Large intestine (tissue), 3 donors: ENCODE results near the gene ROBO2. TPM values are rescaled to one million over a fixed set of nuclear protein-coding genes. Genes with fewer than 3 reads are reported as not detected.

ENCODE experiments used
- DNase-seq, 2 donors: peaks; one replicate each; pipeline versions ENCODE4 v3.0.0 to v3.0.0-alpha.2; 2013
- H3K27ac ChIP-seq: one replicate; pipeline ENCODE4 v1.5.1; 2013; ENCODE audit warnings: low read length
- H3K27me3 ChIP-seq: 2 replicates; pipeline ENCODE4 v1.6.1; 2013; ENCODE audit warnings: low read length; ENCODE audit not compliant: control insufficient read depth, insufficient read depth
- H3K36me3 ChIP-seq: 2 replicates; pipeline ENCODE4 v1.6.1; 2013; ENCODE audit warnings: low read length; ENCODE audit not compliant: control insufficient read depth, insufficient read depth
- H3K4me1 ChIP-seq: one replicate; pipeline ENCODE4 v1.6.1; 2013; ENCODE audit warnings: low read length; ENCODE audit not compliant: control insufficient read depth, insufficient read depth
- H3K4me3 ChIP-seq: one replicate; pipeline ENCODE4 v1.5.1; 2013; ENCODE audit warnings: low read length
- H3K9me3 ChIP-seq: one replicate; pipeline ENCODE4 v1.6.1; 2013; ENCODE audit warnings: mild to moderate bottlenecking, low read depth, low read length, moderate library complexity; ENCODE audit not compliant: control insufficient read depth
- WGBS: methylation state at CpG from one replicate; pipeline ENCODE4 v1.1.5; 2013; ENCODE audit warnings: low lambda C conversion rate; ENCODE audit not compliant: insufficient coverage; 5-methylcytosine and 5-hydroxymethylcytosine counted together
- polyA plus RNA-seq: library from polyadenylated mRNA; unstranded; fragments of 120-200 nt; gene quantifications from one replicate; pipeline ENCODE4 v1.2.1, GENCODE V29; 2013

The ROBO2 gene
- polyA plus RNA-seq, 1 donor = 9.6 TPM

DNA sequence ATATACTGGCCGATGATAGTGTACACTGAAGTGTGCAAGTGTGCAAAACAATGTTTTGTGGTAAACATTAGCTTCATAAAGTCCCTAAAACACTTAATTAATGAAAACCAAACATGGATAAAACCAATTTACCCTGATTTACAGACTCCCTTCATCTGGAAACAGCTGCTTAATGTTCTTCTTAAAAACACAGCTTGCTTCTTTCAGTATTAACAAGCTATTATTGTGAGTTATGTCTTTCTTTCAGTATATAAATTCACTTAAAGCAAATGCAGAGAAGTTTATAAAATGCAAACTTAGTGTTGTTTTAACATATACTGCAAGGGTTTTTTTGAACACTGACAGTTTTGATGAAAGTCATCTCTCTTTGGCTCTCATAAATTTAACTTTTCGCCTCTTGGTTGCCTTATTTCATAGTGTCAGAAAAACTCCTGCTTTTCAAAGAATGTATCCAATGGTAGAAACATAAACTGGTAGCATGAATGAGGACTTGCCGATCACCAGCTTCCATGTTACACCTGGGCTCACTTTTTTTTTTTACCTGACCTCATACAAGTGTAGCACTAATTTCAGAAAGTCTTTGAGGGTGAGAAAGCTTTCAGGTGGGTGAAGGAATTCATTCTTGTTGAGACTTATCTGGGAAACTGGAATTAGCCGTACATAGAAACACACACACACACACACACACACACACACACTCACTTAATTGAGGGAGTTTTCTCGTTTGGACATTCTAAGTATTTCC lies 532.2 kb downstream of the ROBO2 start:
- Histone ChIP-seq H3K4me1 (no peaks in the 10 kb centered on the region), H3K4me3 (no peak overlapping the region), H3K27me3 (no peaks in the 10 kb centered on the region), H3K27ac (no peak overlapping the region), H3K36me3 (no peaks in the 10 kb centered on the region), H3K9me3 (no peaks in the 10 kb centered on the region)
- WGBS = 80% methylated on average over 1 of the region's 5 CpGs
- no peak for DNase-seq

DNA sequence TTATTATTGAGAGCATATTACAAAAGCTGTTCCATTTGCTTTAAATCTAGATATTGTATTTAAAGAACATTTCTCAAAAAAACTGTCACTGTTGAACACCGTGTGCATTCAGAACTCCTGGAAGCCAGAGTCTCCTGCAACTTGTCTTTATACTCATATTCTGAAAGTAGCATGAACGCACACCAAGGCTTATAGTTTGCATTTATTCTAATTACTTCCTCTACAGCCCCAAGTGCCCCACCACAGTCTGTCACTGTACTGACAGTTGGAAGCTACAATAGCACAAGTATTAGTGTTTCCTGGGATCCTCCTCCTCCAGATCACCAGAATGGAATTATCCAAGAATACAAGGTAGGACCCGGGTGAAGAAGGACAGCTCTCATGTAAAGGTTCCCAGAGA lies 537.4 kb downstream of the ROBO2 start:
- no peak overlapping the region for H3K27ac ChIP-seq
- H3K4me1 ChIP-seq = no peaks in the 10 kb centered on the region
- no peaks in the 10 kb centered on the region for H3K27me3 ChIP-seq
- H3K36me3 ChIP-seq = no peaks in the 10 kb centered on the region
- DNase-seq = no peak
- H3K4me3 ChIP-seq = no peak overlapping the region
- WGBS = 100% methylated on average over 2 of the region's 3 CpGs
- no peaks in the 10 kb centered on the region for H3K9me3 ChIP-seq

DNA sequence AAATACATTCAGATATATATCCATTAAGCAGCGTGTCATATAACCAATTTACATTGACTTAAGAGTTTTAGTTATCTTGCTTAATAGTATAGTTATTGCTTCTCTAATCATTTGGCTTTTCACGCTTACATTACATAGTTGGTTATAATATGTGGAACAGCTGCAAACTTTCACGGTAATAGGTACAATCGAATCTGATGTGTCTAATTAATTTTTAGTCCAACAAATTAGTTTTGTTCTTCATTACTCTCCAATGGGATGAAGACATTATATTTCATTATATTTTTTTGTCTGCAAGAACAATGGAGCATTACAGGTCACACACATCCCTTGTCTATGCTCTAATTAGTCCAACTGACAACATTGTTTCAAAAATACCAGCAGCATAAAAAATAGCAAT lies 546.3 kb downstream of the ROBO2 start:
- no peak overlapping the region for H3K4me3 ChIP-seq
- H3K27me3 ChIP-seq = no peaks in the 10 kb centered on the region
- no peaks in the 10 kb centered on the region for H3K9me3 ChIP-seq
- no peaks in the 10 kb centered on the region for H3K36me3 ChIP-seq
- no peak overlapping the region for H3K27ac ChIP-seq
- 89% methylated on average over 4 of the region's 4 CpGs for WGBS
- no peaks in the 10 kb centered on the region for H3K4me1 ChIP-seq
- no peak for DNase-seq

DNA sequence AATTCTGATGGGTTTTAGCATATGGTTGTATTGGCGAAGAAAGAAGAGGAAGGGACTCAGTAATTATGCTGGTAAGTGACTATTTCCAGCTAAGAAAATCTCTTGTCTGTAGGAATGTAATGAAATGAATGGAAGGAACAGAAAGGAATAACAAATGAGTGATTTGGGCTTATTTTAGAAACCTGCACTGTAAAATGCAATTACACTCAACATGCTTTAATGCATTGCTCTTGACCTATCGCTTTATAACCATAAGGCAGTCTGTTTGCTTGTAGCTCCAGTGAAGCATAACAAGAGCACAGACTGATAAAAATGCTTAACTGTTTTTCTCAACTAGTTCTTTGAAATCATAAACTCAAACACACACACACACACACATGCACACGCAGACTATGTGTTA lies 549.0 kb downstream of the ROBO2 start:
- Histone ChIP-seq H3K27ac (no peak overlapping the region), H3K36me3 (no peaks in the 10 kb centered on the region), H3K4me3 (no peak overlapping the region), H3K9me3 (no peaks in the 10 kb centered on the region), H3K27me3 (no peaks in the 10 kb centered on the region), H3K4me1 (no peaks in the 10 kb centered on the region)
- DNase-seq = no peak
- whole genome bisulfite sequencing = 100% methylated on average over 1 of the region's 3 CpGs

DNA sequence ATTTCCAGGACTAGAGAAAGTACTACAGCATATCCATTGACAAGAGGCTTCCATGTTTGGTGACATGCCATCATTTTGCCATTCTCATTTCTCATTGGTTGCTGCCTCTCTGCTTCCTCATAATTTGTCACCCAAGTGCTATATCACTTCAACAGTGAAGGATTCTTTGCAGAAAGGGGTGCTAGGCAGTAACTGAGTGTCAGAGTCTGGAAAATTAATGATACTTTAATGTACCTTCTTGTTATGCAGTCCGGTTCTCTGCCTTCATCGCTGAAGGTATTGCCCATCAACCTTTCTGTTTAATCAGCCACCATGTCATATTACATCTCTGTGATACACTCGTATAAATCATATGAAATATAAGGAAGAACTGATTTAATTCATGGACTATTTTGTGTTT lies 550.3 kb downstream of the ROBO2 start:
- H3K27ac ChIP-seq = no peak overlapping the region
- DNase-seq = no peak
- no peaks in the 10 kb centered on the region for H3K27me3 ChIP-seq
- no peaks in the 10 kb centered on the region for H3K4me1 ChIP-seq
- no peaks in the 10 kb centered on the region for H3K9me3 ChIP-seq
- H3K36me3 ChIP-seq = no peaks in the 10 kb centered on the region
- H3K4me3 ChIP-seq = no peak overlapping the region
- 100% methylated on average over 2 of the region's 3 CpGs for WGBS

DNA sequence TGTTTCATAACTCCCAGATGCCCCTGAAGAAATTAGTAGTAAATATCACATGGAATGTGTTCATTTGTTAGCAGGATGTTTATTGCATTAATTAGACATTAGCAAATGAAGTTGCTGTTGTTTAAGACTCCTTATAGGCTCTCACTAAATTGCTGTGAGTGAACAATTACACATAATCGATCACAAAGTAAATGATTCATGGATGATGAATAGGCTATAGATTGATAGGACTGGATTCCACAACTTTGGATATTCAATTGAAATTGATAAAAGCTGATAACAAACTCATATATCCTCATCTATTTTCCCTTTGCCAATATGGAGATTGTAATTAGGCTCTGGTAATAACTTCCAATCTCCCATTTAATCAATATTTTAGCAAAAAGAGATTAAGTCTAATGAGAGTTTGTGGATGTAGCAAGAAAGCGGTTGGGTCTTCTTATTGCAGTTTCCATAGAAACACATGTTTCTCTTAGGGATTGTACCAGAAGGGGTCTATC lies 555.5 kb downstream of the ROBO2 start:
- 100% methylated on average over 1 of the region's 2 CpGs for WGBS
- Histone ChIP-seq H3K36me3 (no peaks in the 10 kb centered on the region), H3K9me3 (no peaks in the 10 kb centered on the region), H3K27ac (no peak overlapping the region), H3K4me3 (no peak overlapping the region), H3K4me1 (no peaks in the 10 kb centered on the region), H3K27me3 (no peaks in the 10 kb centered on the region)
- no peak for DNase-seq

DNA sequence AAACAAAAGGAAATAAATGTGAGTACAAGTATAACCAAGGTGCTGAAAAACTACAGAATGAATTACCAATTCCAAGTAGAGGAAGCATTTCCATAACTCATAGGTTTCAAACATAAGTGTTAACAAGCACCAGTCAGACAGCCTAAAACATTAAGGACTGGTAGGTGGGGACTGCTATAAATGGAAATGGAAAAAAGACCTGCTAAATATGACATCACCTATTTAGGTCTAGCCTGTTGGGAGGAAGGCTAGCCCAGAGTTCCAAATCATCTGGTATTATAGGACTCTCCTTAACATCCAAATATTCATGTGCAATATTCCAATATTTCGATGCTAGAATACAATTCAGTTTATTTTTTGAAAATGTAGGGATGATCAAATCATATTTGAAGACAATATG lies 560.0 kb downstream of the ROBO2 start:
- Histone ChIP-seq H3K27ac (no peak overlapping the region), H3K9me3 (no peaks in the 10 kb centered on the region), H3K4me1 (no peaks in the 10 kb centered on the region), H3K27me3 (no peaks in the 10 kb centered on the region), H3K4me3 (no peak overlapping the region), H3K36me3 (peaks cover 4% of the 10 kb centered on the region)
- no peak for DNase-seq
- no CpG with 5 or more reads among the region's 1 CpG for WGBS

DNA sequence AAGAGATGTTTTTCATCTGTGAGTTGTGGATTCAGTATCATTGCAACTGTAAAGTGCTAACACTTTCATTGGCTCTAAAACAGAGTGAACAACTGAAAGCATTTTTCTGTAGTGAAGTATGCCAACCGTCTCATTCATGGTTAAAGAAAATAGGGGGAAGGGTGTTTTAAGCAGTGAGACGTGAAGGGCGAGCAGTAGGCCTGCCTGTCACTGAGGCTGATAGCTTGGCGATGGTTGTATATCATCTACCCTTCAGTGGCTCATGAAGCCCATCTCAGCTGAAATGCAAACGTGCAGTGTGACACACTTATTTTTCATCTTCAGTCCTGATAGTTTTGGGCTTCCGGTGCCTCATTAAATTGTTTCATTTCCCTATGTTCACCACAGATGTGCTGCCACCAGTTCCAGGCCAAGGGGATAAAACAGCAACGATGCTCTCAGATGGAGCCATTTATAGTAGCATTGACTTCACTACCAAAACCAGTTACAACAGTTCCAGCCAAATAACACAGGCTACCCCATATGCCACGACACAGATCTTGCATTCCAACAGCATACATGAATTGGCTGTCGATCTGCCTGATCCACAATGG lies 562.0 kb downstream of the ROBO2 start:
- Histone ChIP-seq H3K9me3 (no peaks in the 10 kb centered on the region), H3K27ac (no peak overlapping the region), H3K36me3 (peaks cover 4% of the 10 kb centered on the region), H3K4me3 (no peak overlapping the region), H3K27me3 (no peaks in the 10 kb centered on the region), H3K4me1 (no peaks in the 10 kb centered on the region)
- WGBS = 100% methylated on average over 3 of the region's 9 CpGs
- no peak for DNase-seq

DNA sequence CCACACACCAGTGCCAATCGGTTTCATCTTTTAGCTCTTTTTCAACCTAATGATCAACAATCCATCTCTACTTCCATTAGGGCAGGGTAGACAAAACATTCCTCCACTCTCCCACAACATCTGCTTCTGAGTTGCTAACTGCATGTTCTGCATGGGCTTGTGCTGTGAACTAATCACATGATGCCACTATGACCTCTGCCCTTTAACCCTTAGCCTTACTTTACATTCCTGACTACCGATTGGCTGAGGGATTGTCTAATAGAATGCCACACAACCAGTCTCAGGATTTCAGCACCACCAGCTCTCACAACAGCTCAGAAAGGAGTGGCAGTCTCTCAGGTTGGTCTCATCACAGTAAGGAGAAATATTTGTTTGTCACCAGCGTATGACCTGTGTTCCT lies 562.8 kb downstream of the ROBO2 start:
- WGBS = no CpG with 5 or more reads among the region's 3 CpGs

DNA sequence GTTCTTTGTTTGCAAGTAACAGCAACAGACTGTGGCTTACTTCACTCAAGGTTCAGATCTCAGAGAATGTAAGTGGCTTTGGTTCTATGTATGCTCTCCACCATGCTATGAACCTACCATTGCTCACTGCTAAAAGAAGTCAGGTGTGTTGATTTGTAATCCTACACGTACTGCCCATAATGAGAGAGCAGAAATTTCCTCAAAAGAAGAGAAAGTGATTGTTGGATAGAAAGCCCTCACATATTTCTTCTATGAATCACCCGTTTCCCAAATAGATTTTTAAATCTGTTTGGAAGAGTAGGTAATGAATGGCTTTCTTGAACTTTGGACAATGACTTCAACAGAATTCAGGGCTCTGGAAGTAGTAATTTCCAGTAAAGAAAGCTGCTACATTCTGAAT lies 565.4 kb downstream of the ROBO2 start:
- H3K27ac ChIP-seq = no peak overlapping the region
- peaks cover 6% of the 10 kb centered on the region for H3K36me3 ChIP-seq
- no peak for DNase-seq
- WGBS = 100% methylated on average over 1 of the region's 2 CpGs
- no peaks in the 10 kb centered on the region for H3K27me3 ChIP-seq
- H3K4me3 ChIP-seq = no peak overlapping the region
- no peaks in the 10 kb centered on the region for H3K4me1 ChIP-seq
- H3K9me3 ChIP-seq = no peaks in the 10 kb centered on the region

More for the DNA sequence above, 562.8 kb downstream of the ROBO2 start:
- Histone ChIP-seq H3K27me3 (no peaks in the 10 kb centered on the region), H3K9me3 (no peaks in the 10 kb centered on the region), H3K36me3 (peaks cover 4% of the 10 kb centered on the region), H3K4me1 (no peaks in the 10 kb centered on the region), H3K27ac (no peak overlapping the region), H3K4me3 (no peak overlapping the region)
- no peak for DNase-seq

DNA sequence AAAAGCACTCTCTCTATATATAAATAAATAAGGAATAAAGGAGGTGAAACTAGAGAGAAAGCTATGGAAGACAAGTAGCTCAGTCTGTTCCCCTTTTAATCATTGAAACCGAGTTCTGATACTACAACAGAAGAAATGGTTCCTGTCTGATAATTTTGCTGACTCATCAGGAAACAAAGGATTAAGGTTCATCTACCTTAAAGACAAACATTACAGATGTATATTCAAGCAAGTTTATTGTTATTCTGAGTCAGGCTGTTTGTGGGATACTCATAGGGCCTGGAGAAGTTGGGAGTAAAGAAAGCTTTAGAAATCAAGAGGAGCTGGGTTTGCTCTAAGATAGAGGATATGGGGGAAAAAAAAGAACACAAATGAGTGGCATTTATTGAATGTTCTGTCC lies 566.0 kb downstream of the ROBO2 start:
- no peaks in the 10 kb centered on the region for H3K27me3 ChIP-seq
- H3K4me3 ChIP-seq = no peak overlapping the region
- no peak for DNase-seq
- no peaks in the 10 kb centered on the region for H3K9me3 ChIP-seq
- H3K36me3 ChIP-seq = peaks cover 6% of the 10 kb centered on the region
- no peak overlapping the region for H3K27ac ChIP-seq
- H3K4me1 ChIP-seq = no peaks in the 10 kb centered on the region
- no CpG with 5 or more reads among the region's 1 CpG for WGBS
